Heart left ventricle (tissue), 13 donors: ENCODE measurements around the gene SYNGR2.

ENCODE experiments used
- POLR2A ChIP-seq, 2 donors: fragments of 450-650 bp; IDR thresholded peaks; one replicate each; pipeline ENCODE4 v1.6.1; 2017; ENCODE audit warnings: antibody characterized with exemption in 2 of 2, mild to moderate bottlenecking in 2 of 2, moderate library complexity in 2 of 2
- TF ChIP-seq, protein P1 (sequence below), 12 donors: fragments of 200-600 bp; sonication (generic) in 4 of 12; IDR thresholded peaks; one replicate each; pipeline versions ENCODE4 v1.5.0 to v1.8.0; 2018 to 2022; ENCODE audit warnings: antibody characterized with exemption in 12 of 12, mild to moderate bottlenecking in 5 of 12
- donor health status: ischemic (EF 13 %, LVEDD 7.1; RV severe dilation, severe dysfunction).
- donor health status: DM: no; HTN: yes; CAD: no.
- donor health status: DM: no; HTN: no; CAD: no.
- donor health status: ischemic (EF 25% LVEDD 6.9; RV normal size, moderate dysfunction).
- donor health status: ischemic (EF 25% LVEDD 5.7; RV mildly dilated, moderate dysfunction).
- donor health status: ischemic (EF 35%, LVEDD 5.7; RV mildly dilated, moderate dysfunction).
- donor health status: nonischemic (EF 11% LVEDD 7.7; RV severe dilation, severe dysfunction).
- donor health status: DM: yes; HTN: yes; CAD: no.
- donor health status: PGD.
- donor health status: ischemic (EF 29% LVEDD 5.4; RV normal size, mild dysfunction).
- donor health status: nonischemic (EF 23%, LVEDD 6.1; RV moderate dilation, normal function).

DNA sequence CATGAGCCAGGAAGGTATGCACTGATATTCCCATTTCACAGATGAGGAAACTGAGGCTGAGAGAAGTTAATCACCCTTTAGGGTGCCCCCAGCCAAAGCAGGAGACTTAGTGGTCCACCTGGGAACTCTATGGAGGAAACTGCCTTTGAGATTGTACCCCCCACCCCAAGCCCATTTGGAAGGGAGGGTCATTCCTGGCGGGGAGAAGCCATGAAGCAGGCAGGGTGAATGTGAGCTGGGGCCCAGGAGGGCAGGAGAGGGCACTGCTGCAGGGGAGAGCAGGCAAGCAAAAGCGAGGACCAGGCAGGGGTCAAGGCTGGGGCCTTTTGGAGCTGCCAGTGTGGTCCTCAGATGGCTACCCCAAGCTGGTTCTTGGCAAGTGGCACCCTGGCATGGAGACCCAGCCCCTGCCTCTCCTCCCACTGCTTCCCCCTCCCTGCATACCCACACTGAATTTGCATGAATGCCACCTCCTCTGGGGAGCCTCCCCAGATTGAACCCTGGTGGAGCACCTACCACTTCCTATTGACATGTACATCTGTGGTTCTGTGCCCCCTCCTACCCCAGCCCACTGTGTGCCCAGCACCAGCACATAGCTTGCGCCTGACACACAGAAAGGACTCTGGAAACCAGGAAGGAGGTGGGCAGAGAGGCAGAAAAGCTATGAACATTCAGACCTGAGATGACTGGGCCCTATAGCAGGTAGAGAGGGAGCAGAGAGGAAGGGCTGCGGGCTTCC, 38.9 kb upstream of the SYNGR2 start:
- TF ChIP-seq POLR2A (IDR thresholded peaks at IDR 0.05) = no peak
- TF ChIP-seq, protein P1, sequence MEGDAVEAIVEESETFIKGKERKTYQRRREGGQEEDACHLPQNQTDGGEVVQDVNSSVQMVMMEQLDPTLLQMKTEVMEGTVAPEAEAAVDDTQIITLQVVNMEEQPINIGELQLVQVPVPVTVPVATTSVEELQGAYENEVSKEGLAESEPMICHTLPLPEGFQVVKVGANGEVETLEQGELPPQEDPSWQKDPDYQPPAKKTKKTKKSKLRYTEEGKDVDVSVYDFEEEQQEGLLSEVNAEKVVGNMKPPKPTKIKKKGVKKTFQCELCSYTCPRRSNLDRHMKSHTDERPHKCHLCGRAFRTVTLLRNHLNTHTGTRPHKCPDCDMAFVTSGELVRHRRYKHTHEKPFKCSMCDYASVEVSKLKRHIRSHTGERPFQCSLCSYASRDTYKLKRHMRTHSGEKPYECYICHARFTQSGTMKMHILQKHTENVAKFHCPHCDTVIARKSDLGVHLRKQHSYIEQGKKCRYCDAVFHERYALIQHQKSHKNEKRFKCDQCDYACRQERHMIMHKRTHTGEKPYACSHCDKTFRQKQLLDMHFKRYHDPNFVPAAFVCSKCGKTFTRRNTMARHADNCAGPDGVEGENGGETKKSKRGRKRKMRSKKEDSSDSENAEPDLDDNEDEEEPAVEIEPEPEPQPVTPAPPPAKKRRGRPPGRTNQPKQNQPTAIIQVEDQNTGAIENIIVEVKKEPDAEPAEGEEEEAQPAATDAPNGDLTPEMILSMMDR (IDR thresholded peaks at IDR 0.05) = no peak
